WTC11 (cell line): ENCODE results near the gene CEP250. TPM values are rescaled to one million over a fixed set of nuclear protein-coding genes. Genes with fewer than 3 reads are reported as not detected.
A peak's percentile ranks its signal among the peaks of the same experiment; 100 is the strongest.

ENCODE experiments used
- ATAC-seq: fragments of 200-7000 bp; cut with Tn5 transposase; 2 replicates; pipeline ENCODE4 v1.10.0; 2021; ENCODE audit warnings: mild to moderate bottlenecking, moderate library complexity
- CTCF ChIA-PET: fragments of 300-600 bp; sonication (Branson Sonifier 250); formaldehyde crosslinking; loops from one replicate; lab custom pipeline; 2021; ENCODE audit warnings: antibody characterized with exemption; lab: Charles Lee
- POLR2A ChIA-PET: fragments of 350-600 bp; sonication (Branson Sonifier 250); formaldehyde crosslinking; loops from one replicate; lab custom pipeline; 2021; ENCODE audit warnings: antibody characterized with exemption; lab: Charles Lee
- DNase-seq: peaks from one replicate; pipeline ENCODE4 v3.0.0; 2021; ENCODE audit warnings: low spot score
- H3K27ac Mint-ChIP-seq: 2 replicates; pipeline ENCODE4 v1.8.0; 2021; ENCODE audit warnings: mixed read lengths
- H3K27me3 Mint-ChIP-seq: 2 replicates; pipeline ENCODE4 v1.8.0; 2021; ENCODE audit warnings: low read depth, mild to moderate bottlenecking, moderate library complexity, mixed read lengths
- H3K36me3 Mint-ChIP-seq: 2 replicates; pipeline ENCODE4 v1.8.0; 2021; ENCODE audit warnings: mixed read lengths
- H3K4me1 Mint-ChIP-seq: 2 replicates; pipeline ENCODE4 v1.8.0; 2022; ENCODE audit warnings: mixed read lengths
- H3K4me3 Mint-ChIP-seq: 2 replicates; pipeline ENCODE4 v1.8.0; 2021; ENCODE audit warnings: mild to moderate bottlenecking, moderate library complexity, mixed read lengths
- H3K9me3 Mint-ChIP-seq: 2 replicates; pipeline ENCODE4 v1.8.0; 2021; ENCODE audit warnings: mixed read lengths
- ETV6 ChIP-seq: sonication (generic); formaldehyde crosslinking; IDR thresholded peaks from 2 replicates; pipeline ENCODE4 v1.8.1; 2022; ENCODE audit warnings: mild to moderate bottlenecking, missing genetic modification reagents
- FOXK1 ChIP-seq: sonication (generic); formaldehyde crosslinking; IDR thresholded peaks from 2 replicates; pipeline ENCODE4 v1.8.0; 2022; ENCODE audit warnings: mild to moderate bottlenecking, moderate library complexity, missing genetic modification reagents
- GABPB1 ChIP-seq: sonication (generic); formaldehyde crosslinking; IDR thresholded peaks from 2 replicates; pipeline ENCODE4 v1.8.1; 2023; ENCODE audit warnings: mild to moderate bottlenecking, missing genetic modification reagents
- NFYB ChIP-seq: sonication (generic); formaldehyde crosslinking; conservative IDR thresholded peaks from 2 replicates; pipeline ENCODE4 v1.8.0; 2022; ENCODE audit warnings: low read depth, missing genetic modification reagents
- NR2C2 ChIP-seq: sonication (generic); formaldehyde crosslinking; IDR thresholded peaks from 2 replicates; pipeline ENCODE4 v1.8.0; 2022; ENCODE audit warnings: mild to moderate bottlenecking, missing genetic modification reagents
- SOX15 ChIP-seq: fragments of 250-450 bp; sonication (Bioruptor Pico); IDR thresholded peaks from 2 replicates; pipeline ENCODE4 v1.9.0; 2021; ENCODE audit warnings: mild to moderate bottlenecking
- TEAD4 ChIP-seq: sonication (generic); formaldehyde crosslinking; IDR thresholded peaks from 2 replicates; pipeline ENCODE4 v1.8.0; 2022; ENCODE audit warnings: mild to moderate bottlenecking, missing genetic modification reagents
- ZNF121 ChIP-seq: sonication (generic); formaldehyde crosslinking; IDR thresholded peaks from 2 replicates; pipeline ENCODE4 v1.8.0; 2023; ENCODE audit warnings: missing genetic modification reagents
- ZNF396 ChIP-seq: fragments of 250-450 bp; sonication (Bioruptor Pico); IDR thresholded peaks from 2 replicates; pipeline ENCODE4 v1.8.0; 2021; ENCODE audit warnings: mild to moderate bottlenecking, moderate library complexity, borderline replicate concordance
- ZNF423 ChIP-seq: fragments of 250-450 bp; sonication (Bioruptor Pico); IDR thresholded peaks from 2 replicates; pipeline ENCODE4 v2.1.2; 2022; ENCODE audit warnings: mild to moderate bottlenecking, moderate library complexity
- total RNA-seq: library from RNA; stranded (reverse); gene quantifications from 3 replicates; pipeline ENCODE4 v1.2.3, GENCODE V29; 2021
- TF ChIP-seq, protein P1 (sequence below): fragments of 250-450 bp; sonication (Bioruptor Pico); IDR thresholded peaks from 2 replicates; pipeline ENCODE4 v2.1.2; 2022; ENCODE audit warnings: mild to moderate bottlenecking, moderate library complexity
- TF ChIP-seq, protein P2 (sequence below): fragments of 200-600 bp; IDR thresholded peaks from 2 replicates; pipeline ENCODE4 v1.8.0; 2022; ENCODE audit warnings: antibody characterized with exemption
- TF ChIP-seq, protein P3 (sequence below): sonication (generic); formaldehyde crosslinking; IDR thresholded peaks from 2 replicates; pipeline ENCODE4 v1.8.0; 2022; ENCODE audit warnings: missing genetic modification reagents
- TF ChIP-seq, protein P4 (sequence below): sonication (generic); formaldehyde crosslinking; conservative IDR thresholded peaks from 2 replicates; pipeline ENCODE4 v1.8.1; 2022; ENCODE audit warnings: mild to moderate bottlenecking, missing genetic modification reagents
- TF ChIP-seq, protein P5 (sequence below): sonication (generic); formaldehyde crosslinking; IDR thresholded peaks from 2 replicates; pipeline ENCODE4 v1.8.1; 2022; ENCODE audit warnings: mild to moderate bottlenecking, missing genetic modification reagents, moderate library complexity, borderline replicate concordance
- TF ChIP-seq, protein P6 (sequence below): sonication (generic); formaldehyde crosslinking; IDR thresholded peaks from 2 replicates; pipeline ENCODE4 v1.8.1; 2023; ENCODE audit warnings: mild to moderate bottlenecking, missing genetic modification reagents
- TF ChIP-seq, protein P7 (sequence below): fragments of 250-450 bp; sonication (Bioruptor Pico); IDR thresholded peaks from 2 replicates; pipeline ENCODE4 v1.9.0; 2021; ENCODE audit warnings: mild to moderate bottlenecking

CEP250 gene
- total RNA-seq, 1 experiment from 2014 or later, result 63.1 TPM

DNA sequence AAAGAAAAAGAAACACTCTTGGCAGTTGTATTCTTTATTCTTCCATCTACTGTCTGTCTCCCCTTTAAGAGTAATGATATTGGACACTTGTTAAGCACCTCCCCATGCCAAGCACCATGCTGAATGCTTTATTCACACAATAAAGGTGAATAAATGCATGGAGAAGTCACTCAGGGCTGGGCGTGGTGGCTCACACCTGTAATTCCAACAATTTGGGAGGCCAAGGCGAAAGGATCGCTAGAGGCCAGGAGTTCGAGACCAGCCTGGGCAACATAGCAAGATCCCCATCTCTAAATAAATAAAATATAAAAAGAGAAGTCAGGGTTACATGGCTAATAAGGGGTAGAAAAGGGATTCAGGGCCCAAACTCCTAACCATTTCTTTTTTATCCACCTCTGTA is 32.1 kb downstream of the CEP250 start:
- Mint-ChIP-seq H3K4me3 (no peak overlapping the region), H3K27me3 (no peaks in the 10 kb centered on the region), H3K4me1 (no peaks in the 10 kb centered on the region), H3K27ac (no peak overlapping the region), H3K36me3 (peaks cover 65% of the 10 kb centered on the region), H3K9me3 (peaks cover 13% of the 10 kb centered on the region)
- POLR2A ChIA-PET, result no interaction called here
- CTCF ChIA-PET, result interaction anchor here (1.1 kb wide), 1 partner anchor 8 kb away, joined by 3 read pairs; no protein-coding TSS in a partner anchor
- no peak for DNase-seq
- no peak for ATAC-seq
- TF ChIP-seq SOX15 (no peak), TEAD4 (CRISPR knock-in tag) (no peak), ZNF121 (CRISPR knock-in tag) (0 out of 2 replicates have a peak, but pooled peaks have one; percentile 32)
- TF ChIP-seq, protein P1, sequence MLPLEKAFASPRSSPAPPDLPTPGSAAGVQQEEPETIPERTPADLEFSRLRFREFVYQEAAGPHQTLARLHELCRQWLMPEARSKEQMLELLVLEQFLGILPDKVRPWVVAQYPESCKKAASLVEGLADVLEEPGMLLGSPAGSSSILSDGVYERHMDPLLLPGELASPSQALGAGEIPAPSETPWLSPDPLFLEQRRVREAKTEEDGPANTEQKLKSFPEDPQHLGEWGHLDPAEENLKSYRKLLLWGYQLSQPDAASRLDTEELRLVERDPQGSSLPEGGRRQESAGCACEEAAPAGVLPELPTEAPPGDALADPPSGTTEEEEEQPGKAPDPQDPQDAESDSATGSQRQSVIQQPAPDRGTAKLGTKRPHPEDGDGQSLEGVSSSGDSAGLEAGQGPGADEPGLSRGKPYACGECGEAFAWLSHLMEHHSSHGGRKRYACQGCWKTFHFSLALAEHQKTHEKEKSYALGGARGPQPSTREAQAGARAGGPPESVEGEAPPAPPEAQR (CRISPR knock-in tag), result no peak

DNA sequence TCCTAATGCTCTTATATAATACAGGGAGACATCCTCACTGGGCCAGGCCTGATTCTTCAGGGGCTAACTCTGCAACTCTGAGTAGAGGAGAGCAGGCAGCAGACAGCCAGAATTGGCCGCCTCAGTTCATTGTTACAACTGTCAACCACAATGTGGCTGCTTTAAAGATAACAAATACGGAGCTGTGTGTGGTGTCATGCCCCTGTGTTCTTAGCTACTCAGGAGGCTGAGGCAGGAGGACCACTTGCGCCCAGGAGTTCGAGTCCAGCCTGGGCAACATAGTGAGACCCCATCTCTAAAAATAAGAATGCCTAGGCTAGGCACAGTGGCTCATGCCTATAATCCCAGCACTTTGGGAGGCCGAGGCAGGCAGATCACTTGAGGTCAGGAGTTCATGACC is 34.3 kb downstream of the CEP250 start:
- ChIA-PET POLR2A (no interaction called here), CTCF (no interaction called here)
- Mint-ChIP-seq H3K4me1 (no peaks in the 10 kb centered on the region), H3K27ac (no peak overlapping the region), H3K36me3 (peaks cover 68% of the 10 kb centered on the region), H3K9me3 (no peaks in the 10 kb centered on the region)
- TF ChIP-seq NFYB (CRISPR knock-in tag), result no peak
- TF ChIP-seq ZNF121 (CRISPR knock-in tag), result peak; percentile 66; the same call in 1 of the 2 replicates
- TF ChIP-seq, all 79 proteins: peak for 1
- ATAC-seq (no peak), DNase-seq (no peak)
- H3K4me3 Mint-ChIP-seq, result no peak overlapping the region
- H3K27me3 Mint-ChIP-seq, result no peaks in the 10 kb centered on the region

DNA sequence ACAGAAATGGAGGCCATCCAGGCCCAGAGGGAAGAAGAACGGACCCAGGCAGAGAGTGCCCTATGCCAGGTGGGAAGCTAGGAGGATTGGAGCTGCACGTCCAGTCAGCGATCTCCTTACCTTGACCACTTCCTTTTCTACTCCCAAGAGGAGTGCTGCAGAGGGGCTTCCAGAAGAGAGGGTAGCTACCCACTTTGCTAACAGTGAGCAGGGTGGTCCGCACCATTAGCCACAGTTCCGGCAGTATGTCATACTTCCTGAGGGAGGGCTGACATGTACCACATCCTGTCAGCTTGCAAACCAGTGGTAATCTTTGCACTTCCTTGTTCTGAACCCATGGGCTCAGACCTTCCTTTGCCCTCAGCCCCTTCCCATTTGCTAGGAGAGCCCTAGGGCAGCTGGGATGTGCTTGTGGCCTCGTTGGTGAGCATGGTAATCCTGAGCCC is 35.4 kb downstream of the CEP250 start:
- ATAC-seq (no peak), DNase-seq (no peak)
- no peaks in the 10 kb centered on the region for H3K4me1 Mint-ChIP-seq
- no peak overlapping the region for H3K27ac Mint-ChIP-seq
- H3K27me3 Mint-ChIP-seq, result no peaks in the 10 kb centered on the region
- H3K36me3 Mint-ChIP-seq, result peaks cover 73% of the 10 kb centered on the region
- no peak for TF ChIP-seq NR2C2 (CRISPR knock-in tag)
- no peak for TF ChIP-seq ZNF396 (CRISPR knock-in tag)
- TF ChIP-seq, protein P2, sequence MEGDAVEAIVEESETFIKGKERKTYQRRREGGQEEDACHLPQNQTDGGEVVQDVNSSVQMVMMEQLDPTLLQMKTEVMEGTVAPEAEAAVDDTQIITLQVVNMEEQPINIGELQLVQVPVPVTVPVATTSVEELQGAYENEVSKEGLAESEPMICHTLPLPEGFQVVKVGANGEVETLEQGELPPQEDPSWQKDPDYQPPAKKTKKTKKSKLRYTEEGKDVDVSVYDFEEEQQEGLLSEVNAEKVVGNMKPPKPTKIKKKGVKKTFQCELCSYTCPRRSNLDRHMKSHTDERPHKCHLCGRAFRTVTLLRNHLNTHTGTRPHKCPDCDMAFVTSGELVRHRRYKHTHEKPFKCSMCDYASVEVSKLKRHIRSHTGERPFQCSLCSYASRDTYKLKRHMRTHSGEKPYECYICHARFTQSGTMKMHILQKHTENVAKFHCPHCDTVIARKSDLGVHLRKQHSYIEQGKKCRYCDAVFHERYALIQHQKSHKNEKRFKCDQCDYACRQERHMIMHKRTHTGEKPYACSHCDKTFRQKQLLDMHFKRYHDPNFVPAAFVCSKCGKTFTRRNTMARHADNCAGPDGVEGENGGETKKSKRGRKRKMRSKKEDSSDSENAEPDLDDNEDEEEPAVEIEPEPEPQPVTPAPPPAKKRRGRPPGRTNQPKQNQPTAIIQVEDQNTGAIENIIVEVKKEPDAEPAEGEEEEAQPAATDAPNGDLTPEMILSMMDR, result no peak
- TF ChIP-seq, protein P3, sequence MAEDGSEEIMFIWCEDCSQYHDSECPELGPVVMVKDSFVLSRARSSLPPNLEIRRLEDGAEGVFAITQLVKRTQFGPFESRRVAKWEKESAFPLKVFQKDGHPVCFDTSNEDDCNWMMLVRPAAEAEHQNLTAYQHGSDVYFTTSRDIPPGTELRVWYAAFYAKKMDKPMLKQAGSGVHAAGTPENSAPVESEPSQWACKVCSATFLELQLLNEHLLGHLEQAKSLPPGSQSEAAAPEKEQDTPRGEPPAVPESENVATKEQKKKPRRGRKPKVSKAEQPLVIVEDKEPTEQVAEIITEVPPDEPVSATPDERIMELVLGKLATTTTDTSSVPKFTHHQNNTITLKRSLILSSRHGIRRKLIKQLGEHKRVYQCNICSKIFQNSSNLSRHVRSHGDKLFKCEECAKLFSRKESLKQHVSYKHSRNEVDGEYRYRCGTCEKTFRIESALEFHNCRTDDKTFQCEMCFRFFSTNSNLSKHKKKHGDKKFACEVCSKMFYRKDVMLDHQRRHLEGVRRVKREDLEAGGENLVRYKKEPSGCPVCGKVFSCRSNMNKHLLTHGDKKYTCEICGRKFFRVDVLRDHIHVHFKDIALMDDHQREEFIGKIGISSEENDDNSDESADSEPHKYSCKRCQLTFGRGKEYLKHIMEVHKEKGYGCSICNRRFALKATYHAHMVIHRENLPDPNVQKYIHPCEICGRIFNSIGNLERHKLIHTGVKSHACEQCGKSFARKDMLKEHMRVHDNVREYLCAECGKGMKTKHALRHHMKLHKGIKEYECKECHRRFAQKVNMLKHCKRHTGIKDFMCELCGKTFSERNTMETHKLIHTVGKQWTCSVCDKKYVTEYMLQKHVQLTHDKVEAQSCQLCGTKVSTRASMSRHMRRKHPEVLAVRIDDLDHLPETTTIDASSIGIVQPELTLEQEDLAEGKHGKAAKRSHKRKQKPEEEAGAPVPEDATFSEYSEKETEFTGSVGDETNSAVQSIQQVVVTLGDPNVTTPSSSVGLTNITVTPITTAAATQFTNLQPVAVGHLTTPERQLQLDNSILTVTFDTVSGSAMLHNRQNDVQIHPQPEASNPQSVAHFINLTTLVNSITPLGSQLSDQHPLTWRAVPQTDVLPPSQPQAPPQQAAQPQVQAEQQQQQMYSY (CRISPR knock-in tag), result no peak
- TF ChIP-seq, all 79 proteins: peak for 0
- Mint-ChIP-seq H3K9me3 (no peaks in the 10 kb centered on the region), H3K4me3 (no peak overlapping the region)
- ChIA-PET POLR2A (interaction anchor here (0.8 kb wide), 1 partner anchor 36 kb away, joined by 3 read pairs; no protein-coding TSS in a partner anchor), CTCF (interaction anchor here (1.3 kb wide), 1 partner anchor 111 kb away, joined by 3 read pairs; no protein-coding TSS in a partner anchor)

DNA sequence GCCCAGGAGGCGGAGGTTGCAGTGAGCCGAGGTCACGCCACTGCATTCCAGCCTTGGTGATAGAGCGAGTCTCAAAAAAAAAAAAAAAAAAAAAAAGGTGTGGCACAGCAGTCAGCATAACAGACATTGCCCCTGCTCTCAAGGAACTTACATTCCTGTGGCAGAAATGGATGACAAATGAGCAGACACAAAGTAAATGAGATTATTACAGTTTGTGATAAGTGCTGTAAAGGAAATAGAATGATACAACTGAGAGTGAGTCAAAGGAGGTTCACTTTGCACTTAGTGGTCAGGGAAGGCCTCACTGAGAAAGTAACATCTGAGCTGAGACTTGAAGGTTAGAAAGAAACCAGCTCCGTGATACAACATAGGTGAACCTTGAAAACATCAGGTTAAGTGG is 36.4 kb downstream of the CEP250 start:
- no peaks in the 10 kb centered on the region for H3K27me3 Mint-ChIP-seq
- no peaks in the 10 kb centered on the region for H3K4me1 Mint-ChIP-seq
- peaks cover 70% of the 10 kb centered on the region for H3K36me3 Mint-ChIP-seq
- ATAC-seq (no peak), DNase-seq (no peak)
- no peaks in the 10 kb centered on the region for H3K9me3 Mint-ChIP-seq
- no peak overlapping the region for H3K27ac Mint-ChIP-seq
- CTCF ChIA-PET, result no interaction called here
- H3K4me3 Mint-ChIP-seq, result no peak overlapping the region
- POLR2A ChIA-PET, result no interaction called here
- no peak for TF ChIP-seq ETV6 (CRISPR knock-in tag)
- TF ChIP-seq ZNF423 (CRISPR knock-in tag), result no peak
- no peak for TF ChIP-seq GABPB1 (CRISPR knock-in tag)
- TF ChIP-seq, protein P4, sequence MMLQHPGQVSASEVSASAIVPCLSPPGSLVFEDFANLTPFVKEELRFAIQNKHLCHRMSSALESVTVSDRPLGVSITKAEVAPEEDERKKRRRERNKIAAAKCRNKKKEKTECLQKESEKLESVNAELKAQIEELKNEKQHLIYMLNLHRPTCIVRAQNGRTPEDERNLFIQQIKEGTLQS (CRISPR knock-in tag), result no peak
- TF ChIP-seq FOXK1 (CRISPR knock-in tag), result no peak
- TF ChIP-seq SOX15, result no peak
- TF ChIP-seq, protein P5, sequence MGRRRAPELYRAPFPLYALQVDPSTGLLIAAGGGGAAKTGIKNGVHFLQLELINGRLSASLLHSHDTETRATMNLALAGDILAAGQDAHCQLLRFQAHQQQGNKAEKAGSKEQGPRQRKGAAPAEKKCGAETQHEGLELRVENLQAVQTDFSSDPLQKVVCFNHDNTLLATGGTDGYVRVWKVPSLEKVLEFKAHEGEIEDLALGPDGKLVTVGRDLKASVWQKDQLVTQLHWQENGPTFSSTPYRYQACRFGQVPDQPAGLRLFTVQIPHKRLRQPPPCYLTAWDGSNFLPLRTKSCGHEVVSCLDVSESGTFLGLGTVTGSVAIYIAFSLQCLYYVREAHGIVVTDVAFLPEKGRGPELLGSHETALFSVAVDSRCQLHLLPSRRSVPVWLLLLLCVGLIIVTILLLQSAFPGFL (CRISPR knock-in tag), result no peak
- TF ChIP-seq, protein P6, sequence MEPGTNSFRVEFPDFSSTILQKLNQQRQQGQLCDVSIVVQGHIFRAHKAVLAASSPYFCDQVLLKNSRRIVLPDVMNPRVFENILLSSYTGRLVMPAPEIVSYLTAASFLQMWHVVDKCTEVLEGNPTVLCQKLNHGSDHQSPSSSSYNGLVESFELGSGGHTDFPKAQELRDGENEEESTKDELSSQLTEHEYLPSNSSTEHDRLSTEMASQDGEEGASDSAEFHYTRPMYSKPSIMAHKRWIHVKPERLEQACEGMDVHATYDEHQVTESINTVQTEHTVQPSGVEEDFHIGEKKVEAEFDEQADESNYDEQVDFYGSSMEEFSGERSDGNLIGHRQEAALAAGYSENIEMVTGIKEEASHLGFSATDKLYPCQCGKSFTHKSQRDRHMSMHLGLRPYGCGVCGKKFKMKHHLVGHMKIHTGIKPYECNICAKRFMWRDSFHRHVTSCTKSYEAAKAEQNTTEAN, result no peak
- TF ChIP-seq, protein P7, sequence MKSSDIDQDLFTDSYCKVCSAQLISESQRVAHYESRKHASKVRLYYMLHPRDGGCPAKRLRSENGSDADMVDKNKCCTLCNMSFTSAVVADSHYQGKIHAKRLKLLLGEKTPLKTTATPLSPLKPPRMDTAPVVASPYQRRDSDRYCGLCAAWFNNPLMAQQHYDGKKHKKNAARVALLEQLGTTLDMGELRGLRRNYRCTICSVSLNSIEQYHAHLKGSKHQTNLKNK (CRISPR knock-in tag), result no peak
